Muscle layer of duodenum (tissue), 2 donors: ENCODE results near the gene CYP27C1.
"Not testable (repeated sequence)": the region's sequence is repeated elsewhere in the genome, so short reads cannot be mapped to it uniquely, and the experiment has no call there.

ENCODE experiments used
- H3K27ac ChIP-seq: one replicate; pipeline ENCODE4 v1.7.0; 2013; ENCODE audit warnings: mild to moderate bottlenecking, low read length
- H3K27me3 ChIP-seq: one replicate; pipeline ENCODE4 v1.7.0; 2013; ENCODE audit warnings: low read depth, mild to moderate bottlenecking, control low read depth, low read length
- H3K36me3 ChIP-seq, 2 donors: one replicate each; pipeline ENCODE4 v1.7.0; 2013; ENCODE audit warnings: low read length in 2 of 2, control low read depth in 1 of 2, mild to moderate bottlenecking in 1 of 2; ENCODE audit not compliant: insufficient read depth in 2 of 2, control insufficient read depth in 1 of 2
- H3K4me1 ChIP-seq, 2 donors: one replicate each; pipeline ENCODE4 v1.7.0; 2013; ENCODE audit warnings: low read length in 2 of 2, mild to moderate bottlenecking in 2 of 2, control low read depth in 1 of 2, moderate library complexity in 1 of 2; ENCODE audit not compliant: insufficient read depth in 2 of 2, control insufficient read depth in 1 of 2
- H3K4me3 ChIP-seq, 2 donors: one replicate each; pipeline ENCODE4 v1.7.0; 2013; ENCODE audit warnings: low read length in 2 of 2, low read depth in 1 of 2, mild to moderate bottlenecking in 1 of 2
- H3K9me3 ChIP-seq, 2 donors: one replicate each; pipeline ENCODE4 v1.7.0; 2013; ENCODE audit warnings: low read length in 2 of 2, control low read depth in 1 of 2, mild to moderate bottlenecking in 1 of 2; ENCODE audit not compliant: control insufficient read depth in 1 of 2
- donor health status: healthy.

Gene CYP27C1

DNA sequence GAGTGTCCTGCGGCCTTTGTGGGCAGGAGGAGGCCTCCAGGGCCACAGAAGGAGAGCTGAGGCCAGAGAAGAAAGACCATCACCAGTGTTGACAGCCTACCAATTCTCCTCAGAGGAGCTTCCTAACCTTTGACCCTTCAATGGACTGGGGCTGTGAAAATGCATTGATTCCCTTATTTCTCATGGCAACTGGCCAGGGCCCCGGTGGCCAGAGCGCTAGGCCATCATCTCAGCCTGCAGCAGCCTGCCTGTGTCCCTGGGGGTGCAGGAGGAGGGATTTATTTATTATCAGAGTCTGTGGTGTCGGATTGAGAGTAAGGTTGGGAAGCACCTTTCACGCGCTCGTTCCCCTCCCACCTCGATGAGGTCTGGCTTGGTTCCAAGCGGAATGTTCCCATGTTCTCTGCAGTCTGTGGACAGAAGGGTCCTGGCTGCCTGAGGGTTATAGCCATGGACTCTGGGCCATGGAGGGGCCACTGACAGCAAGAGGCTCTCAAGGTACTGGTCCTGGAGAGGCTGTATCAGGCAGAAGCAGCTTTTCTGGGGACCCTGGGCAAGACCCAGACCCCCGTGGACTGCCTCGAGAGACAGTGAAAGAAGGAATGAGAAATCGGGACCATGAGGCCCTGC lies 53.8 kb downstream of the CYP27C1 start:
- Histone ChIP-seq H3K4me3 (no peak overlapping the region), H3K27ac (no peak overlapping the region), H3K27me3 (no peaks in the 10 kb centered on the region), H3K9me3 (no peaks in the 10 kb centered on the region), H3K4me1 (no peaks in the 10 kb centered on the region), H3K36me3 (no peaks in the 10 kb centered on the region)

DNA sequence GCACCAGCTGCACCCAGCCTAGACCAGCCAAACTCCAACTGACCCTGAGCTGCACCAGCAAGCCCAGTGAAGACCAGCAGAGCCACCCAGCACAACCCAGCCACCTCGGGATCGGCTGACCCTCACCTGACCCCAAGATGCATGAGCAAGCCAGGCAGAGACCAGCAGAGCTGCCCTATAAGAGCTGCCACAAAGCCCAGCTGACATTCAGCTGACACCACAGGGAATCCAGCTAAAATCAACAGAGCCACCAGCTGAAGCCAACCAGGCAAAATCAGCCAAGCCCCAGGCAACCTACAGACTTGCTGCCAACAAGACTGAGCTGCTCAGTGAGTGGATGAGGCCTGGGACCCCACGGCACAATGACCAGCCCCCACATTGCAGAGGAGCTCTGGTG lies 54.6 kb downstream of the CYP27C1 start:
- no peaks in the 10 kb centered on the region for H3K9me3 ChIP-seq
- no peak overlapping the region for H3K27ac ChIP-seq
- no peak overlapping the region for H3K4me3 ChIP-seq
- H3K4me1 ChIP-seq: no peaks in the 10 kb centered on the region
- no peaks in the 10 kb centered on the region for H3K36me3 ChIP-seq
- no peaks in the 10 kb centered on the region for H3K27me3 ChIP-seq

DNA sequence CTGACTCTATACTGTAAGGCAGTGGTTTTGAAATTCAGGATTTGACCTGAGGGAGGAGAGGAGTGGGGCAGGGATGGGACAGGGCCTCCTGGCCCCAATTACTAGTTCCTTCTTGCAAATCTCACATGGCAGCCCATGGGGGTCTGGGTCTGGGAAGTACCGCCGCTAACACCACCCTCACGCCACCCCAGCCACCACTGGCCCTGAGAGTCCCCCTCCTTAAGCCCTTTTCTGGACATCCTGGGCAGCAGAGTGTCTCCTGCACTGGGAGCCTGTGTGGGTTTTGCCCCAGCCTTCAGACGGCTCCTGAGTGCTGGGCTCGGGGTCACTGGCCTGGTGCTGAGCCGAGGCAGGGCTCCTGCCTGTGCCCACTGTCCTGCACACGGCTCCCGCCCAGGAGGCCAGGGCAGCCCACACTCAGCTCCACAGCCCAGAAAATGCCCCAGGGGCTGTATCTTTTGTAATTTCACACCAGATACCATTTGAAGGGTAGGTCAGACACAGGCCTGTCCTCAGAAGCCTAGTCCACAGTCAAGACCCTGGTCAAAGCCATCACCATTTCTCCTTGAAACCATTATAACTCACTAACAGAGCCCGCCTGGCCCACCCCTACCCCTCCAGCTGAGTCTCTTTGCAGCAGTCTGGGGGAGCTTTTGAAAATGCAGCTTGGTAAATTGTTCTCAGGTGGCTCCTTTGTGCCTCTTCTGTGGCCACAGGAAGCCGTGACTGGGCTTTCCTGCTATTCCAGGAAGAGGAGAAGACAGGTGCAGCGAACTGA lies 55.1 kb downstream of the CYP27C1 start:
- H3K4me1 ChIP-seq: no peaks in the 10 kb centered on the region
- no peaks in the 10 kb centered on the region for H3K27me3 ChIP-seq
- H3K36me3 ChIP-seq: no peaks in the 10 kb centered on the region
- H3K9me3 ChIP-seq: no peaks in the 10 kb centered on the region
- H3K27ac ChIP-seq: no peak overlapping the region
- H3K4me3 ChIP-seq: no peak overlapping the region

DNA sequence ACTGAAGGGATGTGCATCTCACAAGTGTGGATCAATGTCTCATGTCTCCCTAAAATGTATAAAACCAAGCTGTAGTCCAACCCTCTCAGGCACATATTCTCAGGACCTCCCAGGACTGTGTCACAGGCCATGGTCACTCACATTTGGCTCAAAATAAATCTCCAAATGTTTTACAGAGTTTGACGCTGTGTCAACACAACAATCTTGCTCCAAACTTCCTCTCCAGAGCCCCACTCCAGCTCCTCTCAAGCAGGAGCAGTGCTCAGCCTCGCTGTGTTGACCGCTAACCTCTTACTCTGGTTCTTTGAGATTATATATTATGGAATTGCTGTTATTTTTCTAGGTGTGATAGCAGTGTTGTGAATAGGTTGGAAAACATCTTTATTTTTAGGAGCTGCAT lies 56.2 kb downstream of the CYP27C1 start:
- Histone ChIP-seq H3K27me3 (no peaks in the 10 kb centered on the region), H3K36me3 (no peaks in the 10 kb centered on the region), H3K9me3 (no peaks in the 10 kb centered on the region), H3K4me1 (no peaks in the 10 kb centered on the region), H3K4me3 (no peak overlapping the region), H3K27ac (no peak overlapping the region)

DNA sequence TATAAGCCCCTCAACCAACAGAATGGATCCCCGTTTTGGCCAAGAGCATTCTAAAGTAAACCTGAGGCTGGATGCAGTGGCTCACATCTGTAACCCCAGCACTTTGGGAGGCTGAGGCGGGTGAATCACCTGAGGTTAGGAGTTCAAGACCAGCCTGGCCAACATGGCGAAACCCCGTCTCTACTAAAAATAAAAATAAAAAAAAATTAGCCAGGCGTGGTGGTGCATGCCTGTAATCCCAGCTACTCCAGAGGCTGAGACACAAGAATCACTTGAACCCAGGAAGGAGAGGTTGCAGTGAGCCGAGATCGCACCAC lies 57.1 kb downstream of the CYP27C1 start:
- H3K4me1 ChIP-seq, H3K27me3 ChIP-seq, H3K27ac ChIP-seq, H3K9me3 ChIP-seq, H3K4me3 ChIP-seq, H3K36me3 ChIP-seq: not testable (repeated sequence)

DNA sequence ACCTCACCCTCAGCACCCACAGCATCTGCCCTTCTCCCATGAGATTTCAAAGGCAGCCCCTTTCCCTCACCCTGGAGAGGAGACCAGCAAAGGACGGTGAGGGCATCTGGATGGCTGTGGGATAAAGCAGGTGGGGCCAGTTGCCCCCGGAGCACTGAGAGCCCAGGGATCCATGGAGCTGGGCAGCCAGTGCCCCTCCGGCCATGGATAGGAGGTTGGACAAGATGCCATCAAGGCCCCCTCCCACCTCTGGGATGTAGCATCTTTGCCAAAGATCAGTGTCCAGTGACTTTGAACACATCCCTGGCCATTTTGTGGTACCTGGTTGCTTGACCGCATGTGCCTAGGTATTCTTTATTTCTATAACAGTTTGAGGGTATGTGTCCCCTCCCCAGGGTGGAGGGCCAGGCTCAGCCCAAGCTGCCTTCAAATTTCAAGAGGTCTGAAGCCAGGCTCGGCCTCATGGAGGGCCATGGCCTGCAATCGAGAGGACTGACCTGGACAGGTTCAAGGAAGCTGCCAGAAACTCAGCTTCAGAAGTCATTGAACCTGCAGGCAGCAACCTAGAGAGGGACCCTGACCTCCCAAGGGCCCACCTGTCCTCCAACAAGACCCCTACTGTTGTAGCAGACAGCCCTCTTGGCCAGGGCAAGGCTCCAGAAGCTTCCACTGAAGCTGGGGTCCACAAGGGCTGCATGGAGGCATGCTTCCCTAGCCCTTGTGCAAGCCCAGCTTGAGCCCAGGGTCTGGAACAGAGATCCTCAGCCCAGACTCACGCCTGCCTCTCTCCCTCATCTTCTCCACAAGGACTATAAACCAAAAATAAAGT lies 57.6 kb downstream of the CYP27C1 start:
- no peak overlapping the region for H3K4me3 ChIP-seq
- no peaks in the 10 kb centered on the region for H3K9me3 ChIP-seq
- H3K27me3 ChIP-seq: no peaks in the 10 kb centered on the region
- H3K4me1 ChIP-seq: no peaks in the 10 kb centered on the region
- no peak overlapping the region for H3K27ac ChIP-seq
- no peaks in the 10 kb centered on the region for H3K36me3 ChIP-seq

DNA sequence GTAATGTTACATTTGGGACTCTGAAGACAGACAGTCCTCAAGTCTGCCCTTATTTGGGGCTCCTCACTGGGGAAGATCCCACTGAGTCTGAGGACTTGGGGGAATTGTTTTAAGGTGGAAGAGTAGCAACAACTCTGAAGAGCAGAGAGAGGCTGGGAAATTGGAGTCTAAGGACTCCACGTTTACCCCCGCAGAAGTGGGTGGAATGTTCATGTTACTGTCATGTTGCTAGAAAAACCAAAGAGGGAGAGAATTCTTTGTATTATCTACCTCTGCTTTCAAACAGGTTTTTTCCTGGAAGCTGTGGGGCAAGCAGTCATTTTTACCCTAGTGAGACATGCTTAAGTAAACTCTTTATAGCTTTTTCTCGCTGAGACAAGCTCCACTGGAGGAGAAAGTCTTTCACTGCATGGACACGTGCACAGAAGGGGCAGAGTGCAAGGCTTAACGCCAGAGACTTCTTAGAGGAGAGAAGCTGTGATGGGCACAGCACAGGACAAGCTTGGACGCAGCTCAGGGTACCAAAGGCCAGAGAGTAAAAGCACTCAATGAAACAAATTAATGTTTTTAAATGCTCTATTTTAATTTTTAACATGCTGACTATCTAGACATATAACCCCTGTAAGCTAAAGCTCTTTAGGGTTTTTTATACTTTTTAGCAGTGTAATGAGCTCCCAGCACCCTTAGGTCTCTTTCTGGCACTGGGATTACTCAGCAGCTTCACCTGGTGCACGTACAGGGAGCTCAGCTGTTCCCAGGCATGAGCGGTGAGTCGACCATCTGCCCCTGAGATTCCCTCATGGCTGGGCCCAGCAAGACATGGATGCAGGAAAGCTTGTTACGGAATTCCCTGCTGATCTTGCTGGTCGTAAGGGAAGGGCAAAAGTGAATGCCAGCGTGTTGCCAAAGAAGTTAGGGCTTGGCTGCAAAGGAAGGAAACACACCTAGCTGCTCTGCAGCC lies 58.6 kb downstream of the CYP27C1 start:
- no peaks in the 10 kb centered on the region for H3K36me3 ChIP-seq
- H3K9me3 ChIP-seq: no peaks in the 10 kb centered on the region
- no peak overlapping the region for H3K4me3 ChIP-seq
- no peaks in the 10 kb centered on the region for H3K27me3 ChIP-seq
- no peak overlapping the region for H3K27ac ChIP-seq
- H3K4me1 ChIP-seq: no peaks in the 10 kb centered on the region

DNA sequence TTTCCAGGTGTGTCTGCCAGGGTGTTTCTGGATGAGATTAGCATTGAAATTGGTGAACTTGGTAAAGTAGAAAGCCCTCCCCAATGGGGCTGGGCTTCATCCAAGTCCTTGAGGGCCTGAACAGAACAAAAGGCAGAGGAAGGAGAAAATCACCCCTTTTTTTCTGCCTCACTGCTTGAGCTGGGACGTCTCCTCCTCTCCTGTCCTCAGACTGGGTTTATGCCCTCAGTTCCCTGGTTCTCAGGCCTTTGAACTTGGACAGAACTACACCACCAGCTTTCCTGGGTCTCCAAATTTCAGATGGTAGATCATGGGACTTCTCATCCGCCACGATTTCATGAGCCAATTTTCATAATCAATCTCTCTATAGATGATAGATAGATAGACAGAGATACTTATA lies 59.4 kb downstream of the CYP27C1 start:
- H3K9me3 ChIP-seq: no peaks in the 10 kb centered on the region
- no peak overlapping the region for H3K27ac ChIP-seq
- H3K36me3 ChIP-seq: no peaks in the 10 kb centered on the region
- no peak overlapping the region for H3K4me3 ChIP-seq
- no peaks in the 10 kb centered on the region for H3K27me3 ChIP-seq
- H3K4me1 ChIP-seq: no peaks in the 10 kb centered on the region

DNA sequence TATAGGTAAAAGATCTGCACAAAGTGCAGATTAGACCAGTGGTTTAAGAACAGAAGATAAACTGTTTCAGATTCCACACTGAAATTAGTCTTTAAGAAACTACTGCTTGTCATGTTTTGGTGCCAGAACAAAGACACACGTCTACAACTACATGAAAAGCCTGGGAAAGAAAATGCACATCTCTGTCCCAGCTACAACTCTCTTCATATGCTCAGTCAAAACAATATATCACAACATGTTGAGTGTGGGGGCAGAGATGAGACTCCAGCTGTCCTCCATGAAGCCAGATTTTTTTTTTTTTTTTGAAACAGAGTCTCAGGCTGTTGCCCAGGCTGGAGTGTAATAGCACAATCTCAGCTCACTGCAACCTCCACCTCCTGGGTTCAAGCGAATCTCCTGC lies 60.6 kb downstream of the CYP27C1 start:
- H3K4me3 ChIP-seq: no peak overlapping the region
- no peaks in the 10 kb centered on the region for H3K36me3 ChIP-seq
- no peaks in the 10 kb centered on the region for H3K9me3 ChIP-seq
- no peak overlapping the region for H3K27ac ChIP-seq
- H3K27me3 ChIP-seq: no peaks in the 10 kb centered on the region
- H3K4me1 ChIP-seq: no peaks in the 10 kb centered on the region

DNA sequence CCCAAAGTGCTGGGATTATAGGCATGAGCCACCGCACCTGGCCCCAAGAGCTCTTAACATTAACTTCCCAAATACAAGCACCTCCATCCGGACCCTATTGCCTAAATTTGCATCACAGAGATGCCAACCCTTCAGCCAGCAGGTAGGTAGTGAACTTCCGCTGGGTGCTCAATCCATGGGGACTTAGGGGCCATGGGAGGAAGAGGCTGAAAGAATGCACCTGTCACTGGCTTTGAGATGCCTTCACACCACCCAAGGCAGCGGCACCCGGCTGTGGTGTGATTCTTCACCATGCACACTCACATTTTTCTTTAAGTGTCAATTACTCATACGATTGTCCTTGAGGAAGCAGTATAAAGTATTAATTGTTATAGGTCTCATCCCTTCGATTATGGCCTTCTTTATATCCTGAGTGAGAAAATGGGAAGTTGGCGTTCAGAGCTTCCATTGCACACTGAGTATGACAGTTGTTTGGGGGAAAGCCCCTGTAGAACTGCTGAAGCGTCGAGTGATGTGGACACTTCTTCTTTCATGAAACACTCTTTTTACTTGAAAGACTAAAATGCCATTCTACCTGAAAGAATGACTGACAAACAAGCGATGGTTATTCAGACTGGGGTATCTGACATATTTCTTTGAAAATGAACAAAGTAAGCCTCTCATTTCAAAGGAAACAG lies 61.3 kb downstream of the CYP27C1 start:
- Histone ChIP-seq H3K4me3 (no peak overlapping the region), H3K27ac (no peak overlapping the region), H3K36me3 (no peaks in the 10 kb centered on the region)

More for the DNA sequence above, 61.3 kb downstream of the CYP27C1 start:
- no peaks in the 10 kb centered on the region for H3K4me1 ChIP-seq
- H3K27me3 ChIP-seq: no peaks in the 10 kb centered on the region
- H3K9me3 ChIP-seq: no peaks in the 10 kb centered on the region
